Stimulated activated naive CD8-positive, alpha-beta T cell treated with anti-CD3 and anti-CD28 coated beads, Interleukin-15, Interleukin-2, amounts not matched to agents 100 ng/mL and 50 ng/mL, for 24 hours (primary cell): ENCODE measurements around the gene DGKZ.

ENCODE experiments used
- H3K27ac Mint-ChIP-seq: one replicate; pipeline ENCODE4 v1.8.0; 2021; ENCODE audit warnings: mild to moderate bottlenecking, mixed read lengths
- H3K27me3 Mint-ChIP-seq: one replicate; pipeline ENCODE4 v1.8.0; 2021; ENCODE audit warnings: mixed read lengths
- H3K36me3 Mint-ChIP-seq: one replicate; pipeline ENCODE4 v1.8.0; 2021; ENCODE audit warnings: low read depth, mixed read lengths
- H3K4me1 Mint-ChIP-seq: one replicate; pipeline ENCODE4 v1.8.0; 2021; ENCODE audit warnings: low read depth, mixed read lengths
- H3K4me3 Mint-ChIP-seq: one replicate; pipeline ENCODE4 v1.8.0; 2021; ENCODE audit warnings: mild to moderate bottlenecking, mixed read lengths
- H3K9me3 Mint-ChIP-seq: one replicate; pipeline ENCODE4 v1.8.0; 2021; ENCODE audit warnings: mixed read lengths

The DGKZ gene

DNA sequence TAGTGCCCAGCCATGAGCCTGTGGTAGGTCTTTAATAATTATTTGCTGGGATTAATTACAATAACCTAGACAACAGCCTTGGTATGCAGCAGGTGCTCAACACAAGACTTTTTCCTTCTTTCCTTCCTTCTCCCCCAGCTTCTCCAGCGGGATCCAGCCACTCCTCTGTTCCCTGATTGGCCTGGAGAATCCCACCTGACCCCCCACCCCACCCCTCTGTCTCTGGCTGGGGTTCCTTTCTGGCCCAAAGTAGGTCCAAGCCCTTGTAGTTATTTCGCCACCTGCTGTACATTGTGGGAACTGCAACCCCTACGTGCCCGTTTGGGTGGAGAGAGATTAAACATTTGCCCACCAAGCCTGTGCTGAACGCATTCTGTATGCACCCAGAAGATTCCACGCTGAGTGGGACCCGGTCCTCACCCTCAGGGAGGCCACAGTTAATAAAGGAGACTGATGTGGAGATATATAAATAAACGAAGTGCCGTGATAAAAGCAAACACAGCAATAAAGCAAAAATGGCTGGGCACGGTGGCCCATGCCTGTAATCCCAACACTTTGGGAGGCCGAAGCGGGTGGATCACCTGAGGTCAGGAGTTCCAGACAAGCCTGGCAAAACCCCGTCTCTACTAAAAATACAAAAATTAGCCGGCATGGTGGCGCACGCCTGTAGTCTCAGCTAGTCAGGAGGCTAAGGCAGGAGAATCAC lies 32.1 kb upstream of the DGKZ start:
- no peak overlapping the region for H3K4me3 Mint-ChIP-seq
- no peaks in the 10 kb centered on the region for H3K9me3 Mint-ChIP-seq
- no peak overlapping the region for H3K27ac Mint-ChIP-seq
- no peaks in the 10 kb centered on the region for H3K27me3 Mint-ChIP-seq
- peaks cover 18% of the 10 kb centered on the region for H3K4me1 Mint-ChIP-seq
- H3K36me3 Mint-ChIP-seq: no peaks in the 10 kb centered on the region

DNA sequence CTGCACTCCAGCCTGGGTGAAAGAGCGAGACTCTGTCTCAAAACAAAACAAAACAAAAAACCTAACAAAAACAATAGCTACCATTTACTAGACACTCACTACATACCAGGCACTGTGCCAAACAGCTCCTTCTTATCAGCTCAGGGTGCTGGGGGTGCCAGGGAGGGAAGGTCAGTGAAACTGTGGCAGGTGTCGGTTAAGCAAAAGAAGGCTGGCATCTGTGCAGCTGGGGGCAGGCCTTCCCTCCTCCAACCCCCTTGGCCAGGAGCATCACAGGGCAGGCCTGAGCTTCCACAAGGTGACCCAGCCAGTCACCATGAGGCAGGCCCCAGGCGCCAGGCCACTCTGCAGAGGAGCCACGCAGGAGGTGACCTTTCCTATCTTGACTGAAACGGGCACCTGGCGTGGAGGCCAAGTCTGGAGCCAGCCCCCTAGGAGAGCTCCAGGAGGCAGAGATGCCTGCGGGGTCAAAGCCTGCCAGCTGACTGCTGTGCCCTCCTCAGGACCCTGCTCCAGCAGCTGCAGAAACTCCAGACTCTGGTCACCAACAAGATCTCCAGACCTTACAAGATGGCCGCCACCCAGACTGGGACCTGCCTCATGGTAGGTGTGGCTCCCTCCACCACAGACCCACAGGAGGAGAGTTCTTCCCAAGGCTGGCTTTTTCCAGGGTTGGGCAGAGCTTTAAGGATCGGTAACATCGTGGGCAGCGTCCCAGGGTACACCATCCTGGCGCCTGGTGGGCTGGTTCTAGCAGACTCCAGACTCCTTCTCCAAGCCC lies 31.3 kb upstream of the DGKZ start:
- no peaks in the 10 kb centered on the region for H3K36me3 Mint-ChIP-seq
- H3K9me3 Mint-ChIP-seq: no peaks in the 10 kb centered on the region
- H3K4me3 Mint-ChIP-seq: no peak overlapping the region
- H3K27ac Mint-ChIP-seq: no peak overlapping the region
- H3K4me1 Mint-ChIP-seq: peaks cover 18% of the 10 kb centered on the region
- no peaks in the 10 kb centered on the region for H3K27me3 Mint-ChIP-seq

DNA sequence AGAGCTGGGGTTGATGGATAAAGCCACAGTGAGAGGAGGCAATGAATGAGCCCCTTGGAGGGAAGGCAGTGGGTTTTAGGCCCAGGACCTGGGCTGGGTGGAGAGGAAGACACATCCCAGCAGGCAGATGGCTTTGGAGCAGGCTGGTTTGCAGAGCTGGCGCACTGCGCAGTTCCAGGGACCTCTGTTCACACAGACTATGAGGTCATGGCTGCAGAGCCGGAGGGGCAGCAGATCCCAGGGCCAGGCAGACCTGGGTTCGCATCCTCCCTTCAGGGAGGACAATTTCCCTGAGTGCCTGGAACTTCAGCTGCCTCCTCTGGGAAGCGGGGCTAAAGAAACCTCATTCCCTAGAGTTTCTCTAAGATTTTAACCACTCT lies 28.2 kb upstream of the DGKZ start:
- Mint-ChIP-seq H3K27me3 (no peaks in the 10 kb centered on the region), H3K4me1 (peaks cover 18% of the 10 kb centered on the region), H3K9me3 (no peaks in the 10 kb centered on the region), H3K27ac (peak overlapping the region; percentile 78), H3K4me3 (peak overlapping the region; percentile 23), H3K36me3 (no peaks in the 10 kb centered on the region)

DNA sequence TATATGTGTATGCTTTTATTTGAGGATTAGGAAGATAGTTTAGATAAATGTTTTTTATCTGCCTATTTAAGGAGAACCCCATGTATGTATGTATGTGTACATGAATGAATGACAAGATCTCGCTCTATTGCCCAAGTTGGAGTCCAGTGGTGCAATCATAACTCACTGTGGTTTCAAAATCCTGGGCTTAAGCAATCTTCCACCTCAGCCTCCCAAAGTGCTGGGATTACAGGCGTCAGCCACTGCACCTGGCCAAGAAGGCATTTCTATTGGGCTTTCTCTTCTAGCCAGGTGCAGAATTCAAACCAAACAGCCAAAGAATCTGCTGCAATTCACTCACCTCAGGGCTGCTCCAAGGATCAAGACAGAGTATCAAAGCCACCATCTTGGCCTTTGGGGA lies 25.5 kb upstream of the DGKZ start:
- H3K4me3 Mint-ChIP-seq: no peak overlapping the region
- peaks cover 15% of the 10 kb centered on the region for H3K4me1 Mint-ChIP-seq

DNA sequence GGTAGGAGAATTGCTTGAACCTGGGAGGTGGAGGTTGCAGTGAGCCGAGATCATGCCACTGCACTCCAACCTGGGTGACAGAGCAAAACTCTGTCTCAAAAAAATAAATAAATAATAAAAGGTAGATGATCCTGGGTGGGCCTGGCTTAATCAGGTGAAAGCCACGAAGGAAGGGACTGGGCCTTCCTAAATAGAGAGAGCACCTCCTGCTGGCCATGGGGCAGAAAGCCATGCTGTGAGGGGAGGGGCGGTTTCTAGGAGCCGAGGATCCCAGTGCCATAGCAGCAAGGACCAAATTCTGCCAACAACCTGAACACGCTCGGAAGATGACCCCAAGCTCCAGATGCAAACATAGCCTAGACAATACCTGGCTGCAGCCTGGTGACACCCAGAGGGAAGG lies 24.5 kb upstream of the DGKZ start:
- Mint-ChIP-seq H3K9me3 (no peaks in the 10 kb centered on the region), H3K4me1 (peaks cover 15% of the 10 kb centered on the region), H3K27me3 (peaks cover 4% of the 10 kb centered on the region), H3K36me3 (no peaks in the 10 kb centered on the region), H3K4me3 (no peak overlapping the region), H3K27ac (no peak overlapping the region)

More for the DNA sequence above, 25.5 kb upstream of the DGKZ start:
- H3K36me3 Mint-ChIP-seq: no peaks in the 10 kb centered on the region
- peaks cover 3% of the 10 kb centered on the region for H3K27me3 Mint-ChIP-seq
- H3K27ac Mint-ChIP-seq: no peak overlapping the region
- H3K9me3 Mint-ChIP-seq: no peaks in the 10 kb centered on the region

DNA sequence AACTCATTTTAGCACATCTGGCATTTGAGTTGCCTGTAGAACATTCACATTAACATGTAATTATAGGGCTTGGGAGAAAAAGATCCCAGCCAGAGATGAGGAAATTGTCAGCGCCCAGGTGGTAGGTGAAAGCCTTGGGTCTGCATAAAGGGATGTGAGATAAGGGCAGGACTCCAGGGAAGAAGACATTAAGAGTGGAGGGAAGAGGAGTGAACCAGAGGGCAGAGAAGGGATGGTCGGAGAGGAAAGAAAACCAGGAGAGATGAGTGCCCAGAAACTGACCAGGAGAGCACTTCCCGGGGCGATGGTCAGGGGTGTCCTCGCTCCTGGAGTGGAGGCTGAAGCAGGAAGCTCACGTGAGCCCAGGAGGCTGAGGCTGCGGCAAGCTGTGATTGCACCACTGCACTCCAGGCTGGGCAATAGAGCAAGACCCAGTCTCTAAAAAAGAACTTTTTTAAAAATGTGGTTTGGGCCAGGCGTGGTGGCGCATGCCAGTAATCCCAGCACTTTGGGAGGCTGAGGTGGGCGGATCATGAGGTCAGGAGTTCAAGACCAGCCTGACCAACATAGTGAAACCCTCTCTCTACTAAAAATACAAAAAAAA lies 20.3 kb upstream of the DGKZ start:
- H3K4me3 Mint-ChIP-seq: no peak overlapping the region
- peaks cover 13% of the 10 kb centered on the region for H3K27me3 Mint-ChIP-seq
- peaks cover 26% of the 10 kb centered on the region for H3K4me1 Mint-ChIP-seq
- no peak overlapping the region for H3K27ac Mint-ChIP-seq
- no peaks in the 10 kb centered on the region for H3K36me3 Mint-ChIP-seq
- H3K9me3 Mint-ChIP-seq: no peaks in the 10 kb centered on the region

DNA sequence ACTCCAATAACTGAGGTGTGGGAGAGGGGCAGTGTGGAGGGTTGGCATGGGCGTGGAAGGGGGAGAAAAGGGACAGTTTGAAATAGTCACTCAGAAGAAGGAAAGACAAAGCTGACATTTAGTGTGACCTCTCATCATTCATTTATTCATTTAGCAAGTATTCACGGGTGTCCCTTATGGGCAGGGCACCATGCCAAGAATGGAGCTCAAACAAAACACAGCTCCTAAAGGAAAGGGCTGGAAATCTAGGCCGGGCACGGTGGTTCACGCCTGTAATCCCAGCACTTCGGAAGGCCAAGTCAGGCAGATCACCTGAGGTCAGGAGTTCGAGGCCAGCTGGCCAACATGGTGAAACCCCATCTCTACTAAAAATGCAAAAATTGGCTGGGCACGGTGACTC lies 19.4 kb upstream of the DGKZ start:
- peaks cover 13% of the 10 kb centered on the region for H3K27me3 Mint-ChIP-seq
- H3K27ac Mint-ChIP-seq: no peak overlapping the region
- no peaks in the 10 kb centered on the region for H3K36me3 Mint-ChIP-seq
- H3K9me3 Mint-ChIP-seq: no peaks in the 10 kb centered on the region
- no peak overlapping the region for H3K4me3 Mint-ChIP-seq
- H3K4me1 Mint-ChIP-seq: peaks cover 32% of the 10 kb centered on the region

DNA sequence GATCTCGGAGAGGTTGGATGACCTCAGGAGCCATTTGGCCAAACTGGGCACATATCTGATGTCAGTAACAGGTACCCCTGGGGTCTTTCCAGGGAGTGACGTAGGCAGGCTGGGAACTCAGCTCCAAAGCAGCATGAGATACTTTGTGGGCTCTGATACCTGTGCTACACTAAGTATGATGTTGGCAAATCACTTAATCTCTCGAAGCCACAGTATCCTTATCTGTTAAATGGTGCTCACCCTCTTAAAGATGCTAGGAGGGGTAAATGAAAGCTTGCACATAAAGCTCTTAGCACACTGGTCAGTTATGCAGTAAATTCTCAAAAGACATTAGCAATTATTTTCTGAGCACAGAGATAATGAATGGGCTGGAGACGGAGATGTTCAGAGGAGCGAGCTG lies 17.1 kb upstream of the DGKZ start:
- no peak overlapping the region for H3K4me3 Mint-ChIP-seq
- H3K27ac Mint-ChIP-seq: no peak overlapping the region

DNA sequence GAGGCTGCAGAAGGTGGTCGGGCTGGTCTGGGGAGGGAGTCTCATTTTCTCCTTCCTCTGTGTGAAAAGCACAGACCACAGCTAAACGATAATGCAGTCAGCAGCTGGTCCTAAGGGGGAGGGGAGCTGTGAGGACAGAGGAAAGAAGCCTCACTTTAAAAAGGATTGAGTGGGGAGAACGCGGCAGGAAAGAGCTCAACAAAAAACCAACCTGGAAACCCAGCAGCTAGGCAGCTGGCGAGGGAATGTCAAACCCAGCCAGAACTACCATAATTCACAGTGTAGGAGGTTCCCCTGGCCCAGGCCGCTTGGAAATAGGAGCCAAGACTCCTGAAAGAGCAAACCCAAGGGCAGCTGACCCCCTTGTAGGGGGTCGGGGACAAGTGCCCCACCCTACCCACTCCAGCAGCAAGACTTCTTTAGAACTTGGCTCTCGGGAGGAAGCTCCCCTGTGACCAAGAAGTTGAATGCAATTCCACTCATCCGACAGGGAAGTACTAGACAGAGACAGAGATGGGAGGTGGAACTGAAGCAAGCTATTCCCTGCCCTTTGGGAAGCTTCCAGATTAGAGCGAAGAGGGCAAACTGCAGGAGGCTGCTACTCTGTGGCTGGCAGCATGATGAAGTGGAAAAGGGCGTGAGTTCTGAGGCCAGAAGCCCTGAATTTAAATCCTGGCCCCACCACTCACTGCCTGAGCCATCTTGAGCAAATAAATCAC lies 16.5 kb upstream of the DGKZ start:
- H3K27ac Mint-ChIP-seq: no peak overlapping the region
- H3K9me3 Mint-ChIP-seq: no peaks in the 10 kb centered on the region
- peak overlapping the region; percentile 9 for H3K4me3 Mint-ChIP-seq
- peaks cover 42% of the 10 kb centered on the region for H3K4me1 Mint-ChIP-seq
- H3K36me3 Mint-ChIP-seq: no peaks in the 10 kb centered on the region
- peaks cover 16% of the 10 kb centered on the region for H3K27me3 Mint-ChIP-seq

More for the DNA sequence above, 17.1 kb upstream of the DGKZ start:
- Mint-ChIP-seq H3K4me1 (peaks cover 40% of the 10 kb centered on the region), H3K36me3 (no peaks in the 10 kb centered on the region), H3K27me3 (peaks cover 16% of the 10 kb centered on the region), H3K9me3 (no peaks in the 10 kb centered on the region)

DNA sequence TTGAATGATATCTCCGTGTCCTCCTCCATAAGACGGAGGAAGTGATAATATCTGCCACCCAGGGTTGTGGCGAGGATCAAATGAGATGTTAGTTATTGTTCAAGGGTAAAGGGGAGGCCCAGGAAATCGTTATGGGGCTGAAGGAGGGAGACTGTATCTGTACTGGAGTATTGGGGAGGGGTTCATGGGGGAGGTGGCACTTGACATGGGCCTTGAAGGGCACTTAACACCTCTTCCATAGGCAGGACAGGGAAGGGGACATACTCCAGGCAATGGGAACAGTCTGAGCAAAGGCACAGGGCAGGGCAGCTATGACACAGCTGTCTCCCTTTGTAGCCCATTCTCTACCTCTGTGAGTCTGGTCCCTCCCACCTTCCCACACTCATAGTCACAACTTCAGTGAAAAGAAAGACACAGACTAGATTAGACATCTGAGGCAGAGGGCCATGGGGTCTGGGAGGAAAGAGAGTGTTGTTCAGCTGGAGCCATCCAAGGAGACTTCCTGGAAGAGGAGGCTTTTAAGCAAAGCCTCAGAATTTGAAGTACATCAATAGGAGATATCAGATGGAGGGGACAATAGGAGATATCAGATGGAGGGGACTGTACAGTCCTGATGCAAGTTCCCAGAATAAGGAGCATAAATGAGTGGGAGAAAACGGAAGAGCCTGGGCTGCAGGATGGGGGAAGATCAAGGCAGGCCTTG lies 15.8 kb upstream of the DGKZ start:
- peaks cover 16% of the 10 kb centered on the region for H3K27me3 Mint-ChIP-seq
- no peak overlapping the region for H3K27ac Mint-ChIP-seq
- no peaks in the 10 kb centered on the region for H3K36me3 Mint-ChIP-seq
- no peaks in the 10 kb centered on the region for H3K9me3 Mint-ChIP-seq
- H3K4me1 Mint-ChIP-seq: peaks cover 46% of the 10 kb centered on the region
- peak overlapping the region; percentile 49 for H3K4me3 Mint-ChIP-seq

DNA sequence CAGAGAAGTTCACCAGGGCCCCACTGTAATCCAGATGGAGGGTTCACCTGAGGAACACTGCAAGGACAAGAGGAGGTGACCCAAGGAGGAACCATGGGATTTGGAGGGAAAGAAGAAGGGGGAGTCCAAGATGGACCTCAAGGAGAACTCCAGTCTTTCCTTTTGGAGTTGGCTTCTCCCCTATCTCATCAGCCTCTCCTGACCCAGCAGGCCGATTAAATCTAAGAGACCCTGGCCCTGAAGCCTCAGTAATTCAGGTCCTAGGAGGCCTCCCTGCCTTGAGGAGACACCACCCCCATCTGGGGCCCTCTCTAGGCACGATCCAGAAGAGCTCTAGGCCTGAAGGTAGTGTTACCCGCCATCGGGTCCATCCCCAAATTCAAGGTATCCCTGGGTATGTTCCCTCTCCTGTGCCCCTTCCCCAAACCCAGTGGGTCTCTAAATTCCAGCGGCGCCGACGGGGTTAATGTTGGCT lies 15.1 kb upstream of the DGKZ start:
- peaks cover 48% of the 10 kb centered on the region for H3K4me1 Mint-ChIP-seq
- no peaks in the 10 kb centered on the region for H3K36me3 Mint-ChIP-seq
- H3K9me3 Mint-ChIP-seq: no peaks in the 10 kb centered on the region
- H3K27me3 Mint-ChIP-seq: peaks cover 12% of the 10 kb centered on the region
- no peak overlapping the region for H3K27ac Mint-ChIP-seq
- H3K4me3 Mint-ChIP-seq: peak overlapping the region; percentile 49

DNA sequence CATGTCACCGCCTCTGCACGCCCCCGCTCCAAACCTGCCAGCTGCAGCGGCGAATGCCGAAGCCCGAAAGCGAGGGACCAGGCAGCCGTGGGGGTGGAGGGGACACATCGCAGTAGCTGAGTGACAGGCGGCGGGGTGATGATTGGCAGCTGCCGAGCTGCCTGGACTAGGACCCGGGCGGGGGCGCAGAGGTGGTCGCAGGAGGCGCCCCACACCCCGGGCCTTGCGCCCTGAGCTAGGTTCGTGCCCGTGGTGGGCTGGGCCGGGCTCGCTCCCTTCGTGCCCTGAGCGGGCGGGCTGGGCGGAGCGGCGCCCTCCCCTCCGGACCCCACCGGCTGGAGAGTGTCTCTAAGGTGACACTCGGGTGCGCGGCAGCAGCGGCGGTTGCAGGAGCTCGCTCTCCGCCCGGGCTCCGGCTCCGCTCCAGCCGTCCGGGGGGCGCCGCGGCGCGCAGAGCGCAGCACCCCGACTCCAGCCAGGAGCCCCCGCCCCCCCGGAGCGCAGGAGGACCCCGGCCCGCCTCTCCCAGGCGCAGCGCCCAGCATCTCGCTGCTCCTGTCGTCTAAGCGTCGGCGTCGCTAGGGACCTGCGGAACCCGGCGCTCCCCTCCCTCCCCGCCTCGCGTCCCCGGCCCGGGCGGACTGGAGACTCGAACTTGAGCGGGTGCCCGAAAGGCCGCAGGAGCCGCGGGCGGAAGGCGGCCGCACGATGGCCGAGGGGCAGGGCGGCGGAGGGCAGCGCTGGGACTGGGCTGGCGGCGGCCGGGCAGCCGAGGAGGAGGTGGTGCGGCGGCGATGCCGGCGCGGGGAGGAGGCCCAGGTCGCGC lies 14.5 kb upstream of the DGKZ start:
- Mint-ChIP-seq H3K36me3 (no peaks in the 10 kb centered on the region), H3K4me3 (peak overlapping the region; percentile 73), H3K9me3 (no peaks in the 10 kb centered on the region), H3K4me1 (peaks cover 51% of the 10 kb centered on the region), H3K27me3 (peaks cover 12% of the 10 kb centered on the region), H3K27ac (no peak overlapping the region)

DNA sequence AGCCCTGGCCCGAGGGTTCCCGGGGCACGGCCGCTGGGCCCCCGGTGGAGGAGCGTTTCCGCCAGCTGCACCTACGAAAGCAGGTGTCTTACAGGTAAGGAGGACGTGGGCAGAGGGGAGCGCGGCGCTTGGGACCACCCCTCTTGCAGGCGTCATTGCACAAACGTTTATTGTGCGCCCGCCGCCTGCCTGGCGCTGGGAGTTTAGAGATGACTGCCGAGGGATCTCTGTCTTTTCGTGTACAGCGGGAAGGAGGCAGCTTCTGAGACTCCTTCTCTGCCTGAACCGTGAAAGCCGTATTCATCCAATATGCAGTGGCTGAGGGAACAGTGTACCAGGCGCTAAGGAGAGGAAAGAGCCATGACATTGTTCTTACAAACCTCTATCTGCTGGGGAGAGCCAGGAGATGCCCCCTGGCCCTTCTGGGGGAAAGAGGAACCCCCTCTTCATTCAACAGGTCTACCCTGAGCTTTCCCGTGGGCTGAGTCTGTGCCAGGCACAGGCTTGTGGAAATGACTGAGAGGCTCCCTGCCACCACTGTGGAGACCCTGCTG lies 13.8 kb upstream of the DGKZ start:
- H3K9me3 Mint-ChIP-seq: no peaks in the 10 kb centered on the region
- peaks cover 12% of the 10 kb centered on the region for H3K27me3 Mint-ChIP-seq
- H3K4me3 Mint-ChIP-seq: peak overlapping the region; percentile 73
- H3K4me1 Mint-ChIP-seq: peaks cover 56% of the 10 kb centered on the region
- no peak overlapping the region for H3K27ac Mint-ChIP-seq
- no peaks in the 10 kb centered on the region for H3K36me3 Mint-ChIP-seq
